Endothelial cell (in vitro differentiated cells): ENCODE results near the gene SYNE2. TPM values are rescaled to one million over a fixed set of nuclear protein-coding genes. Genes with fewer than 3 reads are reported as not detected.

Source experiments
- DNase-seq: peaks from one replicate; pipeline ENCODE4 v3.0.0; 2021; ENCODE audit warnings: low spot score
- H3K27ac Mint-ChIP-seq: one replicate; pipeline ENCODE4 v1.8.0; 2021; ENCODE audit warnings: mixed read lengths, inconsistent platforms; ENCODE audit not compliant: unreplicated experiment
- H3K27me3 Mint-ChIP-seq: one replicate; pipeline ENCODE4 v1.8.0; 2021; ENCODE audit warnings: mild to moderate bottlenecking, moderate library complexity, mixed read lengths, inconsistent platforms; ENCODE audit not compliant: unreplicated experiment
- H3K36me3 Mint-ChIP-seq: one replicate; pipeline ENCODE4 v1.8.0; 2021; ENCODE audit warnings: mild to moderate bottlenecking, low read depth, mixed read lengths, inconsistent platforms; ENCODE audit not compliant: unreplicated experiment
- H3K4me1 Mint-ChIP-seq: one replicate; pipeline ENCODE4 v1.8.0; 2021; ENCODE audit warnings: mild to moderate bottlenecking, mixed read lengths, inconsistent platforms; ENCODE audit not compliant: unreplicated experiment
- H3K4me3 Mint-ChIP-seq: one replicate; pipeline ENCODE4 v1.8.0; 2021; ENCODE audit warnings: mild to moderate bottlenecking, mixed read lengths, inconsistent platforms; ENCODE audit not compliant: unreplicated experiment
- H3K9me3 Mint-ChIP-seq: one replicate; pipeline ENCODE4 v1.8.0; 2021; ENCODE audit warnings: mixed read lengths, inconsistent platforms; ENCODE audit not compliant: unreplicated experiment
- CTCF ChIP-seq: fragments of 200-600 bp; sonication (generic); IDR thresholded peaks from one replicate; pipeline ENCODE4 v1.5.0; 2021; ENCODE audit warnings: antibody characterized with exemption; ENCODE audit not compliant: unreplicated experiment
- total RNA-seq: library from RNA; stranded (reverse); fragmentation: NEBNext Ultra II Directional; extraction: Animal tissue kit (Norgen Biotek cat#: 25700); gene quantifications from one replicate; pipeline ENCODE4 v1.2.1, GENCODE V29; 2021; ENCODE audit not compliant: unreplicated experiment

SYNE2 gene
- total RNA-seq, 1 donor from 2014 or later: 35.9 TPM

DNA sequence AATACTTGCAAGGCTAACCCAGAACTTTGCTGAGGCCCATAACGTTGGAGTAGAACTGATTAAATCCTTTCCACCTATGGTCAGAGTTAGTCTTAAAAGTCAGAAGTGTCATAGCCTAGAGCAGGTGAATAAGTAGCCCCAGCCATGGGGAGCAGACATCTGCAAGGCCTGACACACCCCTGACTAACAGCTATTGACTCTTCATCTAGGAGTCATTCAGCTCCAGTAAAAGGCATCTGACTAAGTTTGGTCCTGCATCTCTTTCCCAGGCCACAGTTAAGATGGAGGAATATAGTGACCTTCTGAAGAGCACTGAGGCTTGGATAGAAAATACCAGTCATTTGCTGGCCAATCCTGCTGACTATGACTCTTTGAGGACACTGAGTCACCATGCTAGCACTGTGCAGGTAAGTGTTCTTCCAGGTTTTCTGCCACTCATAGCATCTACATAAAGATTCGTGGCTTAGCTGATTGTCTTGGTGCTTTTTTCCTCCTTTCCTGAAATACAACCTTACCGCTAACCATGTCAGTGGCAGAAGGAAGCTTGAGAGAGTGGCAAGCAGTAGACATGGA, 228.5 kb downstream of the SYNE2 start:
- Mint-ChIP-seq H3K27ac (no peak overlapping the region), H3K4me3 (no peak overlapping the region), H3K9me3 (no peaks in the 10 kb centered on the region), H3K4me1 (no peaks in the 10 kb centered on the region), H3K36me3 (peaks cover 9% of the 10 kb centered on the region), H3K27me3 (no peaks in the 10 kb centered on the region)
- TF ChIP-seq CTCF: no peak
- no peak for DNase-seq

DNA sequence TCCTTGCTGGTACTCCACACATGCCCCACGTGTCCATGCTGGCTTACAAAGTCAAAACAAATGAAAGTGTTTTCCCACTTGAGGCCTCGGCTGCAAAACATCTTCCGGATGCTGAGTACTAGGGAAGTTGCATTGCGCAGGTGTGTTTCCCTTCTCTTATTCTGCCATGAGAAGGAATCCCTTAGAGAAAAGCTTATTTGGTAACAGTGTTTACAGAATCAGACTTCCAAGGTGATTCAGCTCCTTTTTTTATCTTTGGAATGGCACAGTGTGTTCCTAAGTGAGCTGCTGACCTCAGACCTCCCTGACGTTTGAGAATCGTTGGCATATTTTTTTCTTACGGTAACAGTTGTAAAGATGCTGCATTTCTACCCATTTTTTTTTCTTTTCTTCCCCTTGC, 230.0 kb downstream of the SYNE2 start:
- H3K27ac Mint-ChIP-seq: no peak overlapping the region
- H3K4me3 Mint-ChIP-seq: no peak overlapping the region

GRCh38 chr14:64088647-64088964, 235.8 kb downstream of the SYNE2 start:
- Mint-ChIP-seq H3K36me3 (no peaks in the 10 kb centered on the region), H3K9me3 (no peaks in the 10 kb centered on the region), H3K4me1 (no peaks in the 10 kb centered on the region), H3K4me3 (no peak overlapping the region), H3K27ac (no peak overlapping the region), H3K27me3 (peaks cover 1% of the 10 kb centered on the region)
- no peak for TF ChIP-seq CTCF
- DNase-seq: no peak

More for the DNA sequence above, 230.0 kb downstream of the SYNE2 start:
- H3K36me3 Mint-ChIP-seq: peaks cover 9% of the 10 kb centered on the region
- H3K9me3 Mint-ChIP-seq: no peaks in the 10 kb centered on the region
- no peak for DNase-seq
- no peak for TF ChIP-seq CTCF
- H3K27me3 Mint-ChIP-seq: no peaks in the 10 kb centered on the region
- no peaks in the 10 kb centered on the region for H3K4me1 Mint-ChIP-seq

- Mint-ChIP-seq H3K9me3 (no peaks in the 10 kb centered on the region), H3K4me3 (no peak overlapping the region), H3K27ac (no peak overlapping the region), H3K4me1 (no peaks in the 10 kb centered on the region), H3K36me3 (no peaks in the 10 kb centered on the region), H3K27me3 (peaks cover 1% of the 10 kb centered on the region)
- TF ChIP-seq CTCF: no peak
- DNase-seq: no peak
Measured at GRCh38 chr14:64089920-64090319, 237.1 kb downstream of the SYNE2 start.

DNA sequence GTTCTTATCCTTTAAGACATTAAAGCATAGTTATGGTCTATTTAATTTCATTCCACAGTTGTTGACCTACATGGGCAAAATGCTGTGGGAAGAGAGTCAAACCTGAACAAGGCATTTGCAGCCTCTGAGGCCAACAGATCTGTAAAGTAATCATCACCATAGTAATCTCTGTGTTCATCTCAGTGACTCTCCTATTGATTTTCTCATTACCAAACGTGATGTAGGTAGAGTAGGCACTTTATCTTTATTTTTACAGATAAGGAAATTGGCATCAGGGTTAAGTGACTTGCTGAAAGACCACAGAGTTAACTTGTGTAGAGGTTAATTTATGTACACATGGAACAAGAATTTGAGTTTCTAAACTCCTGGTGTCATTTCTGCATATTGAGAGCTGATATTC, 238.4 kb downstream of the SYNE2 start:
- DNase-seq: no peak
- Mint-ChIP-seq H3K4me3 (no peak overlapping the region), H3K9me3 (no peaks in the 10 kb centered on the region), H3K36me3 (no peaks in the 10 kb centered on the region), H3K27me3 (peaks cover 1% of the 10 kb centered on the region), H3K27ac (no peak overlapping the region), H3K4me1 (no peaks in the 10 kb centered on the region)
- TF ChIP-seq CTCF: no peak
